Measurements from ENCODE around the gene ESR1.
"Not testable (repeated sequence)": the region's sequence is repeated elsewhere in the genome, so short reads cannot be mapped to it uniquely, and the experiment has no call there.

Gene ESR1

GRCh38 chr6:151993364-151993763, 185.9 kb downstream of the ESR1 start:
- DNase-seq: no peak

- DNase-seq: no peak
Observed at GRCh38 chr6:151998784-151999183, 191.3 kb downstream of the ESR1 start.

GRCh38 chr6:151999194-151999593, 191.7 kb downstream of the ESR1 start:
- DNase-seq: no peak

GRCh38 chr6:152001408-152001807, 193.9 kb downstream of the ESR1 start:
- no peak for DNase-seq

- no peak for DNase-seq
Observed at GRCh38 chr6:152002306-152002705, 194.8 kb downstream of the ESR1 start.

GRCh38 chr6:152004036-152004566, 196.6 kb downstream of the ESR1 start:
- no peak for DNase-seq

- DNase-seq: no peak
Observed at GRCh38 chr6:152004896-152005295, 197.4 kb downstream of the ESR1 start.

GRCh38 chr6:152008779-152009178, 201.3 kb downstream of the ESR1 start:
- no peak for DNase-seq

- DNase-seq: no peak
Observed at GRCh38 chr6:152012227-152012626, 204.7 kb downstream of the ESR1 start.

GRCh38 chr6:152018876-152019275, 211.4 kb downstream of the ESR1 start:
- no peak for DNase-seq

- no peak for DNase-seq
Observed at GRCh38 chr6:152022303-152022702, 214.8 kb downstream of the ESR1 start.

- DNase-seq: no peak
Observed at GRCh38 chr6:152023613-152024012, 216.1 kb downstream of the ESR1 start.

- no peak for DNase-seq
Observed at GRCh38 chr6:152026291-152026690, 218.8 kb downstream of the ESR1 start.

GRCh38 chr6:152026744-152027143, 219.3 kb downstream of the ESR1 start:
- not testable (repeated sequence) for DNase-seq

- DNase-seq: not testable (repeated sequence)
Observed at GRCh38 chr6:152033765-152034164, 226.3 kb downstream of the ESR1 start.

- DNase-seq: no peak
Observed at GRCh38 chr6:152034631-152035030, 227.1 kb downstream of the ESR1 start.

- DNase-seq: no peak
Observed at GRCh38 chr6:152046118-152046517, 238.6 kb downstream of the ESR1 start.

GRCh38 chr6:152048921-152049320, 241.4 kb downstream of the ESR1 start:
- DNase-seq: no peak

- no peak for DNase-seq
Observed at GRCh38 chr6:152049502-152049901, 242.0 kb downstream of the ESR1 start.

GRCh38 chr6:152050451-152051195, 243.1 kb downstream of the ESR1 start:
- no peak for DNase-seq

- no peak for DNase-seq
Observed at GRCh38 chr6:152052061-152052460, 244.6 kb downstream of the ESR1 start.

- DNase-seq: no peak
Observed at GRCh38 chr6:152053332-152053731, 245.8 kb downstream of the ESR1 start.

- no peak for DNase-seq
Observed at GRCh38 chr6:152054441-152054840, 247.0 kb downstream of the ESR1 start.

- no peak for DNase-seq
Observed at GRCh38 chr6:152055517-152055916, 248.0 kb downstream of the ESR1 start.

Measured in activated T-cell treated with anti-CD3 and anti-CD28 coated beads, Interleukin-2, amount 50 U/mL, for 1 hour (primary cell).